Kidney (tissue), 14 donors: ENCODE results near the gene CNTF. TPM values are rescaled to one million over a fixed set of nuclear protein-coding genes. Genes with fewer than 3 reads are reported as not detected.

Experiments
- DNase-seq, 5 donors: peaks; one replicate each; pipeline ENCODE4 v3.0.0-alpha.2; 2013 to 2020
- FAIRE-seq: peaks from 2 replicates; lab custom pipeline; 2012; peaks lifted over from hg19 to GRCh38; lab: Jason Lieb, UNC
- H3K27ac ChIP-seq, 2 donors: one replicate each; pipeline ENCODE4 v1.7.0; 2013; ENCODE audit warnings: low read depth in 2 of 2, low read length in 2 of 2, inconsistent platforms in 1 of 2
- H3K27me3 ChIP-seq: one replicate; pipeline ENCODE4 v1.7.1; 2013; ENCODE audit warnings: low read length, inconsistent platforms; ENCODE audit not compliant: control insufficient read depth, insufficient read depth
- H3K36me3 ChIP-seq, 3 donors: one replicate each; pipeline versions ENCODE4 v1.7.0 to v1.7.1; 2013; ENCODE audit warnings: low read length in 3 of 3, control low read depth in 1 of 3, inconsistent platforms in 1 of 3; ENCODE audit not compliant: insufficient read depth in 3 of 3, control insufficient read depth in 2 of 3
- H3K4me1 ChIP-seq, 3 donors: one replicate each; pipeline versions ENCODE4 v1.7.0 to v1.7.1; 2013; ENCODE audit warnings: low read length in 3 of 3, inconsistent platforms in 1 of 3, low read depth in 1 of 3; ENCODE audit not compliant: control insufficient read depth in 2 of 3, insufficient read depth in 2 of 3
- H3K4me3 ChIP-seq, 3 donors: one replicate each; pipeline versions ENCODE4 v1.7.0 to v1.8.1; 2013; ENCODE audit warnings: low read length in 3 of 3, control low read depth in 1 of 3, inconsistent platforms in 1 of 3
- H3K9ac ChIP-seq, 3 donors: one replicate each; pipeline versions ENCODE4 v1.7.0 to v1.7.1; 2013; ENCODE audit warnings: low read length in 3 of 3, control low read depth in 1 of 3, inconsistent platforms in 1 of 3
- H3K9me3 ChIP-seq, 3 donors: one replicate each; pipeline versions ENCODE4 v1.7.0 to v1.7.1; 2013; ENCODE audit warnings: low read length in 3 of 3, control low read depth in 1 of 3, inconsistent platforms in 1 of 3; ENCODE audit not compliant: control insufficient read depth in 2 of 3, insufficient read depth in 1 of 3
- CTCF ChIP-seq: IDR thresholded peaks from 3 replicates; pipeline ENCODE4 v1.5.1; 2012; ENCODE audit warnings: mild to moderate bottlenecking, moderate library complexity, borderline replicate concordance; ENCODE audit not compliant: insufficient read depth; ENCODE audit errors: extremely low read depth
- intact Hi-C: fragments of 100-400 bp; cut with DNase I; formaldehyde crosslinking; loops from one replicate; pipeline ENCODE4 v1.11.1; 2022
- polyA plus RNA-seq: library from polyadenylated mRNA; stranded (reverse); fragments of 350-450 nt; fragmentation: Illumina TruSeq; extraction: RNeasy Lipid Tissue Mini Kit (QIAGEN cat#74804); gene quantifications from one replicate; pipeline ENCODE4 v1.2.3, GENCODE V29; 2014; ENCODE audit warnings: low read depth, low replicate concordance; ENCODE audit not compliant: insufficient read depth
- total RNA-seq: library from RNA; stranded (reverse); fragmentation: NEBNext Ultra II Directional; extraction: Animal tissue kit (Norgen Biotek cat#: 25700); gene quantifications from one replicate; pipeline ENCODE4 v1.2.1, GENCODE V29; 2021
- donor health status: control.
- donor health status: control.
- donor health status: control.
- donor health status: control.
- donor health status: control.
- donor health status: DM: yes; HTN: yes; CAD: no.
- donor health status: Normal renal cell carcinoma (clear cell type).

Gene CNTF
- total and polyA plus RNA-seq, 2 donors from 2014 or later: 0.41 to 1.2 TPM

- Histone ChIP-seq H3K27ac (no peak overlapping the region), H3K36me3 (peaks cover 0 to 3% (median 0%) of the 10 kb centered on the region in 3 donors), H3K27me3 (no peaks in the 10 kb centered on the region), H3K4me3 (no peak overlapping the region), H3K9ac (no peak overlapping the region), H3K4me1 (peaks cover 0 to 7% (median 4%) of the 10 kb centered on the region in 3 donors), H3K9me3 (no peaks in the 10 kb centered on the region)
- TF ChIP-seq CTCF: no peak
- intact Hi-C loops: no loop called here
- DNase-seq (no peak), FAIRE-seq (no peak)
Measured at GRCh38 chr11:58592760-58593472, 29.5 kb upstream of the CNTF start.

- Histone ChIP-seq H3K36me3 (peaks cover 0 to 2% (median 0%) of the 10 kb centered on the region in 3 donors), H3K4me1 (peaks cover 0 to 7% (median 4%) of the 10 kb centered on the region in 3 donors), H3K9me3 (no peaks in the 10 kb centered on the region), H3K27ac (no peak overlapping the region), H3K9ac (no peak overlapping the region), H3K4me3 (no peak overlapping the region), H3K27me3 (no peaks in the 10 kb centered on the region)
- DNase-seq: no peak
- intact Hi-C loops: no loop called here
- no peak for TF ChIP-seq CTCF
- FAIRE-seq: no peak
Measured at GRCh38 chr11:58594826-58595225, 27.6 kb upstream of the CNTF start.

- DNase-seq (no peak), FAIRE-seq (no peak)
- Histone ChIP-seq H3K9me3 (no peaks in the 10 kb centered on the region), H3K36me3 (peaks cover 0 to 2% (median 0%) of the 10 kb centered on the region in 3 donors), H3K27me3 (no peaks in the 10 kb centered on the region), H3K4me3 (no peak overlapping the region), H3K4me1 (peaks cover 0 to 7% (median 4%) of the 10 kb centered on the region in 3 donors), H3K27ac (no peak overlapping the region), H3K9ac (no peak overlapping the region)
- TF ChIP-seq CTCF: no peak
- intact Hi-C loops: no loop called here
Measured at GRCh38 chr11:58596621-58597020, 25.8 kb upstream of the CNTF start.
